ENCODE measurements around the gene EPHA4. TPM values are rescaled to one million over a fixed set of nuclear protein-coding genes. Genes with fewer than 3 reads are reported as not detected.

The EPHA4 gene
- polyA plus RNA-seq, 1 of the 3 experiments (the other 2 are of a cell fraction): 0.90 TPM

GRCh38 chr2:221541131-221541735 is 30.9 kb downstream of the EPHA4 start:
- Histone ChIP-seq H3K27ac (ENCODE audit: low read depth in 2 of 2, low read length in 1 of 2) (no peak overlapping the region), H3K4me2 (no peak overlapping the region), H3K9me3 (no peaks in the 10 kb centered on the region), H2AFZ (ENCODE audit: low read depth) (no peak overlapping the region), H3K9me2 (no peaks in the 10 kb centered on the region), H3K36me3 (replicated peaks in 1 of 2; ENCODE audit: control insufficient read depth in 1 of 2, insufficient read depth in 2 of 2, low read length in 1 of 2) (no peaks in the 10 kb centered on the region), H3K4me3 (ENCODE audit: low read depth in 2 of 2, low read length in 1 of 2) (no peak overlapping the region), H3F3A (replicated peaks; ENCODE audit: insufficient read depth) (no peaks in the 10 kb centered on the region), H3K79me2 (ENCODE audit: insufficient read depth) (no peaks in the 10 kb centered on the region), H3K27me3 (ENCODE audit: insufficient read depth) (no peaks in the 10 kb centered on the region), H4K20me1 (ENCODE audit: insufficient read depth) (no peaks in the 10 kb centered on the region), H3K9ac (no peak overlapping the region), H3K4me1 (ENCODE audit: control insufficient read depth in 1 of 2, insufficient read depth in 2 of 2, low read depth in 1 of 2, low read length in 1 of 2) (no peaks in the 10 kb centered on the region)
- WGBS (ENCODE audit: low lambda C conversion rate): 3% methylated on average over 6 of the region's 6 CpGs
- TF ChIP-seq POLR2AphosphoS5 (IDR thresholded peaks at IDR 0.05; ENCODE audit: low read depth, low read length) (no peak), ELF1 (IDR thresholded peaks at IDR 0.05) (no peak), YY1 (IDR thresholded peaks at IDR 0.05; ENCODE audit: low read depth) (no peak), MXI1 (IDR thresholded peaks at IDR 0.05; ENCODE audit: low read depth, low read length) (no peak), TAF1 (IDR thresholded peaks at IDR 0.05; ENCODE audit: borderline replicate concordance, low read depth, low read length) (no peak), FOXM1 (IDR thresholded peaks at IDR 0.05; ENCODE audit: low read depth) (no peak), JUND (IDR thresholded peaks at IDR 0.05) (no peak), FOXJ3 (CRISPR knock-in tag; IDR thresholded peaks at IDR 0.05) (no peak)
- TF ChIP-seq, protein P1, sequence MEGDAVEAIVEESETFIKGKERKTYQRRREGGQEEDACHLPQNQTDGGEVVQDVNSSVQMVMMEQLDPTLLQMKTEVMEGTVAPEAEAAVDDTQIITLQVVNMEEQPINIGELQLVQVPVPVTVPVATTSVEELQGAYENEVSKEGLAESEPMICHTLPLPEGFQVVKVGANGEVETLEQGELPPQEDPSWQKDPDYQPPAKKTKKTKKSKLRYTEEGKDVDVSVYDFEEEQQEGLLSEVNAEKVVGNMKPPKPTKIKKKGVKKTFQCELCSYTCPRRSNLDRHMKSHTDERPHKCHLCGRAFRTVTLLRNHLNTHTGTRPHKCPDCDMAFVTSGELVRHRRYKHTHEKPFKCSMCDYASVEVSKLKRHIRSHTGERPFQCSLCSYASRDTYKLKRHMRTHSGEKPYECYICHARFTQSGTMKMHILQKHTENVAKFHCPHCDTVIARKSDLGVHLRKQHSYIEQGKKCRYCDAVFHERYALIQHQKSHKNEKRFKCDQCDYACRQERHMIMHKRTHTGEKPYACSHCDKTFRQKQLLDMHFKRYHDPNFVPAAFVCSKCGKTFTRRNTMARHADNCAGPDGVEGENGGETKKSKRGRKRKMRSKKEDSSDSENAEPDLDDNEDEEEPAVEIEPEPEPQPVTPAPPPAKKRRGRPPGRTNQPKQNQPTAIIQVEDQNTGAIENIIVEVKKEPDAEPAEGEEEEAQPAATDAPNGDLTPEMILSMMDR (IDR thresholded peaks at IDR 0.05): no peak
- ChIA-PET POLR2A (no interaction called here), CTCF (no interaction called here)
- DNase-seq: no peak

GRCh38 chr2:221539246-221539645 is 32.9 kb downstream of the EPHA4 start:
- ChIA-PET CTCF (no interaction called here), POLR2A (no interaction called here)

DNA sequence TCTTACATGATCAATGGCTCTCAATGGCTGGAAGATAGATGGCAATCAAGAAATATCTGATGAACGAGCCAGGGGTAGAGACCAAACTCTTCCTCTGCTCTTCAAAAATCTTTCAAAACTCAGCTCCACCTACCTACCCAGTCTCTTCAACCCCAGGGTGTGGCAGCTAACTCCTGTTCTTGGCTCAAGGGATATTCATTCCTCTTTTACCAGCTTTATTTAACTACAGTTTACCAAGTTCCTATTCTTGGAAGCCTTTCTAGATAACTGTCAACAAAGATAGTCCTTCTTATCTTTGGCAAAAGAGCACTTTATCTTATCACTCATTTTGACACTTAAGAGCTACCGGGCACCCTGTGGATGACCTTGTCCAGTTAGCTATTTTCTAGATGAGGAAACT is 36.3 kb downstream of the EPHA4 start:
- TF ChIP-seq USF1 (IDR thresholded peaks at IDR 0.05; ENCODE audit: borderline replicate concordance, low read depth) (no peak), TAF1 (IDR thresholded peaks at IDR 0.05; ENCODE audit: borderline replicate concordance, low read depth, low read length) (no peak), RFX5 (IDR thresholded peaks at IDR 0.05; ENCODE audit: low read length) (no peak), RXRA (IDR thresholded peaks at IDR 0.05; ENCODE audit: borderline replicate concordance, low read depth) (no peak), GATA2 (CRISPR knock-in tag; IDR thresholded peaks at IDR 0.05) (no peak), YY1 (IDR thresholded peaks at IDR 0.05; ENCODE audit: low read depth) (no peak), NRF1 (IDR thresholded peaks at IDR 0.05; ENCODE audit: low read depth, low read length) (no peak), CHD2 (IDR thresholded peaks at IDR 0.05; ENCODE audit: low read length, partially characterized antibody) (no peak)
- TF ChIP-seq, protein P1 (IDR thresholded peaks at IDR 0.05): no peak
- Histone ChIP-seq H3K9ac (no peak overlapping the region), H2AFZ (ENCODE audit: low read depth) (no peak overlapping the region), H3K4me1 (ENCODE audit: control insufficient read depth in 1 of 2, insufficient read depth in 2 of 2, low read depth in 1 of 2, low read length in 1 of 2) (no peaks in the 10 kb centered on the region), H3K27ac (ENCODE audit: low read depth in 2 of 2, low read length in 1 of 2) (no peak overlapping the region), H3F3A (replicated peaks; ENCODE audit: insufficient read depth) (no peaks in the 10 kb centered on the region), H3K79me2 (ENCODE audit: insufficient read depth) (no peaks in the 10 kb centered on the region), H3K27me3 (ENCODE audit: insufficient read depth) (no peaks in the 10 kb centered on the region), H3K9me2 (no peaks in the 10 kb centered on the region), H3K4me2 (no peak overlapping the region), H4K20me1 (ENCODE audit: insufficient read depth) (no peaks in the 10 kb centered on the region), H3K9me3 (no peaks in the 10 kb centered on the region), H3K36me3 (replicated peaks in 1 of 2; ENCODE audit: control insufficient read depth in 1 of 2, insufficient read depth in 2 of 2, low read length in 1 of 2) (no peaks in the 10 kb centered on the region), H3K4me3 (ENCODE audit: low read depth in 2 of 2, low read length in 1 of 2) (no peak overlapping the region)
- no peak for DNase-seq
- POLR2A ChIA-PET: no interaction called here
- CTCF ChIA-PET: no interaction called here
- 3% methylated on average over 2 of the region's 2 CpGs for WGBS (ENCODE audit: low lambda C conversion rate)

More at GRCh38 chr2:221539246-221539645, 32.9 kb downstream of the EPHA4 start:
- Histone ChIP-seq H3K4me3 (ENCODE audit: low read depth in 2 of 2, low read length in 1 of 2) (no peak overlapping the region), H3K9ac (no peak overlapping the region), H3K27me3 (ENCODE audit: insufficient read depth) (no peaks in the 10 kb centered on the region), H3F3A (replicated peaks; ENCODE audit: insufficient read depth) (no peaks in the 10 kb centered on the region), H2AFZ (ENCODE audit: low read depth) (no peak overlapping the region), H4K20me1 (ENCODE audit: insufficient read depth) (no peaks in the 10 kb centered on the region), H3K27ac (ENCODE audit: low read depth in 2 of 2, low read length in 1 of 2) (no peak overlapping the region), H3K4me2 (no peak overlapping the region), H3K9me2 (no peaks in the 10 kb centered on the region), H3K79me2 (ENCODE audit: insufficient read depth) (no peaks in the 10 kb centered on the region), H3K4me1 (ENCODE audit: control insufficient read depth in 1 of 2, insufficient read depth in 2 of 2, low read depth in 1 of 2, low read length in 1 of 2) (no peaks in the 10 kb centered on the region), H3K36me3 (replicated peaks in 1 of 2; ENCODE audit: control insufficient read depth in 1 of 2, insufficient read depth in 2 of 2, low read length in 1 of 2) (no peaks in the 10 kb centered on the region), H3K9me3 (no peaks in the 10 kb centered on the region)
- no peak for DNase-seq
- 46% methylated on average over 4 of the region's 4 CpGs for WGBS (ENCODE audit: low lambda C conversion rate)
- TF ChIP-seq ELF1 (IDR thresholded peaks at IDR 0.05): no peak
- TF ChIP-seq MEF2A (IDR thresholded peaks at IDR 0.05; ENCODE audit: borderline replicate concordance, low read depth): no peak
